Measurements from ENCODE around the gene URB1.

DNA sequence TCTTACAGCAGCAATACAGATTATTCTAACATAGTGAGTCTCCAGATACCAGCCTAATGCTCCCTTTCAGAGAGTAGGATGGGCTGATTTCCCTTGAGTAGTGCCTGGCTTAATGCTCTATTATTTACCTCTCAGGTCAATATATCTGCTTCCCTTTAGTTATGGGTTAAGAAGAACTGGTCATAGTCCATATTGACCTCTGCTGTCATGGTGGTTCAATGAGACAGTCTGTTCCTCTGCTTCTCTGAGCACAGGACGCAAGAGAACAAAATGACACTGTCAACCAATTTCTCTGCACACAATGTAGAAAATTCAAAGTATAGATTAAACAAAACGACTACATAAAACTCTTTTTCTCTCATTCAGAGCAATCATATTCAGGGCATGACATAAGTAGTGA lies 91.2 kb downstream of the URB1 start:
- TF ChIP-seq, protein P1, sequence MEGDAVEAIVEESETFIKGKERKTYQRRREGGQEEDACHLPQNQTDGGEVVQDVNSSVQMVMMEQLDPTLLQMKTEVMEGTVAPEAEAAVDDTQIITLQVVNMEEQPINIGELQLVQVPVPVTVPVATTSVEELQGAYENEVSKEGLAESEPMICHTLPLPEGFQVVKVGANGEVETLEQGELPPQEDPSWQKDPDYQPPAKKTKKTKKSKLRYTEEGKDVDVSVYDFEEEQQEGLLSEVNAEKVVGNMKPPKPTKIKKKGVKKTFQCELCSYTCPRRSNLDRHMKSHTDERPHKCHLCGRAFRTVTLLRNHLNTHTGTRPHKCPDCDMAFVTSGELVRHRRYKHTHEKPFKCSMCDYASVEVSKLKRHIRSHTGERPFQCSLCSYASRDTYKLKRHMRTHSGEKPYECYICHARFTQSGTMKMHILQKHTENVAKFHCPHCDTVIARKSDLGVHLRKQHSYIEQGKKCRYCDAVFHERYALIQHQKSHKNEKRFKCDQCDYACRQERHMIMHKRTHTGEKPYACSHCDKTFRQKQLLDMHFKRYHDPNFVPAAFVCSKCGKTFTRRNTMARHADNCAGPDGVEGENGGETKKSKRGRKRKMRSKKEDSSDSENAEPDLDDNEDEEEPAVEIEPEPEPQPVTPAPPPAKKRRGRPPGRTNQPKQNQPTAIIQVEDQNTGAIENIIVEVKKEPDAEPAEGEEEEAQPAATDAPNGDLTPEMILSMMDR (IDR thresholded peaks at IDR 0.05) = no peak
- no peak for TF ChIP-seq POLR2A (IDR thresholded peaks at IDR 0.05)

All from heart left ventricle (tissue), 13 donors.